Liver (tissue), 9 donors: ENCODE results near the gene ABHD14A. TPM values are rescaled to one million over a fixed set of nuclear protein-coding genes. Genes with fewer than 3 reads are reported as not detected.
A peak's percentile ranks its signal among the peaks of the same experiment; 100 is the strongest.

Experiments
- DNase-seq: peaks from one replicate; pipeline ENCODE4 v3.0.0-alpha.2; 2017; ENCODE audit warnings: low spot score
- H3K27ac ChIP-seq, 2 donors: one replicate each; pipeline ENCODE4 v1.7.0; 2013; ENCODE audit warnings: inconsistent platforms in 2 of 2, low read length in 2 of 2, control low read depth in 1 of 2, low read depth in 1 of 2, mild to moderate bottlenecking in 1 of 2
- H3K27me3 ChIP-seq, 4 donors: one replicate each; pipeline versions ENCODE4 v1.6.1 to v1.7.0; 2013; ENCODE audit warnings: low read length in 3 of 4, inconsistent platforms in 1 of 4, mild to moderate bottlenecking in 1 of 4, moderate library complexity in 1 of 4; ENCODE audit not compliant: control insufficient read depth in 4 of 4, insufficient read depth in 4 of 4
- H3K36me3 ChIP-seq, 4 donors: one replicate each; pipeline versions ENCODE4 v1.6.1 to v1.7.0; 2013; ENCODE audit warnings: low read length in 3 of 4, mild to moderate bottlenecking in 3 of 4, low read depth in 1 of 4, moderate library complexity in 1 of 4; ENCODE audit not compliant: control insufficient read depth in 4 of 4, insufficient read depth in 3 of 4
- H3K4me1 ChIP-seq, 4 donors: one replicate each; pipeline versions ENCODE4 v1.6.1 to v1.7.0; 2013; ENCODE audit warnings: low read length in 3 of 4, mild to moderate bottlenecking in 3 of 4, moderate library complexity in 1 of 4; ENCODE audit not compliant: control insufficient read depth in 4 of 4, insufficient read depth in 4 of 4
- H3K4me3 ChIP-seq, 3 donors: one replicate each; pipeline versions ENCODE4 v1.6.1 to v1.7.0; 2013; ENCODE audit warnings: low read length in 3 of 3, control low read depth in 1 of 3, low read depth in 1 of 3, mild to moderate bottlenecking in 1 of 3
- H3K9ac ChIP-seq, 2 donors: one replicate each; pipeline ENCODE4 v1.7.0; 2013; ENCODE audit warnings: low read length in 2 of 2, mild to moderate bottlenecking in 2 of 2, moderate library complexity in 2 of 2, control low read depth in 1 of 2, low read depth in 1 of 2
- H3K9me3 ChIP-seq, 4 donors: one replicate each; pipeline versions ENCODE4 v1.6.1 to v1.7.0; 2013; ENCODE audit warnings: low read length in 3 of 4; ENCODE audit not compliant: control insufficient read depth in 4 of 4
- EGR1 ChIP-seq, 2 donors: IDR thresholded peaks; 2 replicates each; pipeline ENCODE4 v1.6.1; 2016 to 2018; ENCODE audit warnings: antibody characterized with exemption in 2 of 2, low read depth in 2 of 2
- FOXA1 ChIP-seq: IDR thresholded peaks from 2 replicates; pipeline ENCODE4 v1.6.1; 2016; ENCODE audit warnings: antibody characterized with exemption
- FOXA2 ChIP-seq: IDR thresholded peaks from 2 replicates; pipeline ENCODE4 v1.6.1; 2016; ENCODE audit warnings: antibody characterized with exemption
- GABPA ChIP-seq, 2 donors: IDR thresholded peaks in 1 of 2; conservative IDR thresholded peaks in 1 of 2; 2 replicates each; pipeline ENCODE4 v1.6.1; 2016; ENCODE audit warnings: antibody characterized with exemption in 2 of 2, mild to moderate bottlenecking in 1 of 2, moderate library complexity in 1 of 2
- HNF4A ChIP-seq, 2 donors: conservative IDR thresholded peaks; 2 replicates each; pipeline ENCODE4 v1.6.1; 2016; ENCODE audit warnings: antibody characterized with exemption in 2 of 2, mild to moderate bottlenecking in 2 of 2
- HNF4G ChIP-seq: IDR thresholded peaks from 2 replicates; pipeline ENCODE4 v1.6.1; 2016; ENCODE audit warnings: antibody characterized with exemption
- JUND ChIP-seq, 2 donors: IDR thresholded peaks; 2 replicates each; pipeline ENCODE4 v1.6.1; 2016; ENCODE audit warnings: antibody characterized with exemption in 2 of 2
- NR2F2 ChIP-seq: IDR thresholded peaks from 2 replicates; pipeline ENCODE4 v1.6.1; 2016; ENCODE audit warnings: antibody characterized with exemption
- RAD21 ChIP-seq, 2 donors: IDR thresholded peaks; 2 replicates each; pipeline ENCODE4 v1.6.1; 2016; ENCODE audit warnings: antibody characterized with exemption in 2 of 2, mild to moderate bottlenecking in 2 of 2
- REST ChIP-seq: IDR thresholded peaks from 2 replicates; pipeline ENCODE4 v1.6.1; 2016; ENCODE audit warnings: antibody characterized with exemption, mild to moderate bottlenecking
- RXRA ChIP-seq, 2 donors: IDR thresholded peaks; 2 replicates each; pipeline ENCODE4 v1.6.1; 2017 to 2018; ENCODE audit warnings: antibody characterized with exemption in 2 of 2, mild to moderate bottlenecking in 1 of 2
- SP1 ChIP-seq: IDR thresholded peaks from 2 replicates; pipeline ENCODE4 v1.6.1; 2018; ENCODE audit warnings: antibody characterized with exemption, mild to moderate bottlenecking
- TAF1 ChIP-seq: conservative IDR thresholded peaks from 2 replicates; pipeline ENCODE4 v1.6.1; 2016; ENCODE audit warnings: antibody characterized with exemption, mild to moderate bottlenecking
- YY1 ChIP-seq: IDR thresholded peaks from 2 replicates; pipeline ENCODE4 v1.6.1; 2016; ENCODE audit warnings: antibody characterized with exemption, mild to moderate bottlenecking
- WGBS: extraction: QIAGEN DNeasy Blood & Tissue Kit; methylation state at CpG from one replicate; pipeline ENCODE4 v1.1.7; 2013; 5-methylcytosine and 5-hydroxymethylcytosine counted together
- polyA plus RNA-seq, 2 donors: library from polyadenylated mRNA; stranded (reverse) in 1 of 2; unstranded in 1 of 2; fragments of 200-250 nt in 1 of 2; fragments of >200 nt in 1 of 2; fragmentation: Nextera tagmentation in 1 of 2; extraction: Ambion mirVana in 1 of 2; gene quantifications; one replicate each; pipeline versions ENCODE4 v1.2.1 to v1.2.3, GENCODE V29; 2013 to 2015
- total RNA-seq, 2 donors: library from RNA; depleted of rRNA; stranded (reverse); fragments of >200 nt; gene quantifications; one replicate each; pipeline ENCODE4 v1.2.3, GENCODE V29; 2014
- TF ChIP-seq, protein P1 (sequence below): IDR thresholded peaks from 2 replicates; pipeline ENCODE4 v1.6.1; 2016; ENCODE audit warnings: antibody characterized with exemption
- TF ChIP-seq, protein P2 (sequence below): IDR thresholded peaks from 2 replicates; pipeline ENCODE4 v1.6.1; 2016; ENCODE audit warnings: antibody characterized with exemption
- TF ChIP-seq, protein P3 (sequence below): fragments of 150-350 bp; IDR thresholded peaks from 2 replicates; pipeline ENCODE4 v1.5.1; 2017; ENCODE audit warnings: improper control_type of control experiment, low read depth, low read length; ENCODE audit not compliant: missing input control
- TF ChIP-seq, protein P4 (sequence below): IDR thresholded peaks from 2 replicates; pipeline ENCODE4 v1.6.1; 2016; ENCODE audit warnings: antibody characterized with exemption
- donor health status: healthy.
- donor health status: healthy.
- donor health status: healthy.
- donor health status: healthy.
- donor health status: healthy.

Gene ABHD14A
- total and polyA plus RNA-seq, 4 donors, result 8.2 to 19.9 (median 13.4) TPM

DNA sequence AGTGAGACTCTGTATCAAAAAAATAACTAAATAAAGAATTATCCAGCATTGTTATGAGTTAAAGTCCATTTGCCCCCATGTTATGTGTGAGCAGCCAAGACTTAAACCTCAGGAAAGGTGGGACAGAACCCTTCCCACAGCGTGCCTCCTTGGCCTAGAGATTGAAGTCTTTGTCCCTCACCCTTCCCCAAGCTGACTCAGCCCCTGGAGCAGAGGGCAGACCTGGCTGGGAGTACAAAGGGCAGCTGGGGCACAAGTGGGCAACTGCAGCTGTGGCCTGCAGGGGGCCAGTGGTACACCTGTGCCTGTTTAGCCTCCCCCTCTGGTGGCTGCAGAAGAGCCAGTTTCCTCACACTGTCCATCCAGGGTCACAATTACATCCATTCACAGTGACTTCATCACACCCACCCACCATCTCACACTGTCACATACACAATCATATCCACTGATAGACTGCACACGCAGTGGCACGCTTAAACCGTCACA is 7.5 kb downstream of the ABHD14A start (continued):
- TF ChIP-seq, protein P1, sequence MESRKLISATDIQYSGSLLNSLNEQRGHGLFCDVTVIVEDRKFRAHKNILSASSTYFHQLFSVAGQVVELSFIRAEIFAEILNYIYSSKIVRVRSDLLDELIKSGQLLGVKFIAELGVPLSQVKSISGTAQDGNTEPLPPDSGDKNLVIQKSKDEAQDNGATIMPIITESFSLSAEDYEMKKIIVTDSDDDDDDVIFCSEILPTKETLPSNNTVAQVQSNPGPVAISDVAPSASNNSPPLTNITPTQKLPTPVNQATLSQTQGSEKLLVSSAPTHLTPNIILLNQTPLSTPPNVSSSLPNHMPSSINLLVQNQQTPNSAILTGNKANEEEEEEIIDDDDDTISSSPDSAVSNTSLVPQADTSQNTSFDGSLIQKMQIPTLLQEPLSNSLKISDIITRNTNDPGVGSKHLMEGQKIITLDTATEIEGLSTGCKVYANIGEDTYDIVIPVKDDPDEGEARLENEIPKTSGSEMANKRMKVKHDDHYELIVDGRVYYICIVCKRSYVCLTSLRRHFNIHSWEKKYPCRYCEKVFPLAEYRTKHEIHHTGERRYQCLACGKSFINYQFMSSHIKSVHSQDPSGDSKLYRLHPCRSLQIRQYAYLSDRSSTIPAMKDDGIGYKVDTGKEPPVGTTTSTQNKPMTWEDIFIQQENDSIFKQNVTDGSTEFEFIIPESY, result peak; percentile 33
- TF ChIP-seq, protein P2, sequence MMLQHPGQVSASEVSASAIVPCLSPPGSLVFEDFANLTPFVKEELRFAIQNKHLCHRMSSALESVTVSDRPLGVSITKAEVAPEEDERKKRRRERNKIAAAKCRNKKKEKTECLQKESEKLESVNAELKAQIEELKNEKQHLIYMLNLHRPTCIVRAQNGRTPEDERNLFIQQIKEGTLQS, result peak; percentile 21
- TF ChIP-seq FOXA2 (peak; percentile 27), FOXA1 (no peak)

DNA sequence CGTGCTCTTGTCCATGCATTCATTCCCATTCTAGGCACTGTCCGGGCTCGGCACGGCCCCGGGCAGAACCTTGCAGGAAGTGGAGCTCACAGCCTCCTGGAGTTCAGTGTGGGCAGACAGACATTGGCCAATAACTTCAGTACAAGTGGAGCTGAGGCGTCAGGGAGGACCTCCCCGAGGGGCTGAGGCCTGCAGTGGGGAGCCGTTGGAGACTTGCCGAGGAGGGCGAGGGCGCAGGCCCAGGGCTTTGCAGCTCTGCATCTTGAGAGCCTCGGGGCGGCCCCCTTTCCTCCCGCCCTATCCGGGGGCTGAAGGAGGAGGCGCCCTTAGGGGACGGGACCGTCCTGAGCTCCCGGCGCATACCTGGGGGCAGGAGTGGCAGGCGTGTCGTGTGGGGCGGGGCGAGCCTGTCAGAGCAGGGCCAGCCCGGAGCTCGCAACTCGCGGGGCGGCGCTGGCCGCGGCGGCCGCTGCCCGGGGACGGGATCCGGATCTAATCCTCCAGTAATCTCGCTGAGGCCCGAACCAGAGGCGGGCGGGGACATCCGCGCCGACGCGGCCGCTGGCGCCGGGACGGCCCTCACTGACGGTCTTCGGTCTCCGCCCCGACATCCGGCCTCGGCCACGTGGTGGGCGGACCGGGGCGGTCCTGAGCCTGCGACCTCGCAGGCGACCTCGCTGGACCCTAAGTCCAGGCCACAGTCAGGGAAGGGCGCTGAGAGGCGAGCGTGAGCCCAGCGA is 8.1 kb downstream of the ABHD14A start, which contains the start of gene ACY1:
TSS of gene ACY1 (plus strand) at position 698 of the 740 bp plus-strand sequence. CDS start 530 bp downstream, outside the sequence.
- Histone ChIP-seq H3K4me1 (peaks cover 6 to 46% (median 25%) of the 10 kb centered on the region in 4 donors), H3K27me3 (no peaks in the 10 kb centered on the region)

More for the DNA sequence above, 8.1 kb downstream of the ABHD14A start, which contains the start of gene ACY1:
- Histone ChIP-seq H3K36me3 (peaks cover 0 to 3% (median 2%) of the 10 kb centered on the region in 4 donors), H3K9ac (peak within 1 kb of the TSS; percentile 92 to 94), H3K4me3 (peak within 1 kb of the TSS; percentile 62 to 89 (median 85)), H3K27ac (peak within 1 kb of the TSS; percentile 96 to 100), H3K9me3 (no peaks in the 10 kb centered on the region)
- peak; percentile 86 for DNase-seq
- TF ChIP-seq GABPA (IDR thresholded peaks at IDR 0.05 in 1 of 2, conservative IDR thresholded peaks at IDR 0.05 in 1 of 2), result peak in 1 of 2 donors; percentile 80
- TF ChIP-seq RAD21 (IDR thresholded peaks at IDR 0.05), result peak in 1 of 2 donors; percentile 10
- TF ChIP-seq, protein P2, result no peak
- TF ChIP-seq, protein P3, sequence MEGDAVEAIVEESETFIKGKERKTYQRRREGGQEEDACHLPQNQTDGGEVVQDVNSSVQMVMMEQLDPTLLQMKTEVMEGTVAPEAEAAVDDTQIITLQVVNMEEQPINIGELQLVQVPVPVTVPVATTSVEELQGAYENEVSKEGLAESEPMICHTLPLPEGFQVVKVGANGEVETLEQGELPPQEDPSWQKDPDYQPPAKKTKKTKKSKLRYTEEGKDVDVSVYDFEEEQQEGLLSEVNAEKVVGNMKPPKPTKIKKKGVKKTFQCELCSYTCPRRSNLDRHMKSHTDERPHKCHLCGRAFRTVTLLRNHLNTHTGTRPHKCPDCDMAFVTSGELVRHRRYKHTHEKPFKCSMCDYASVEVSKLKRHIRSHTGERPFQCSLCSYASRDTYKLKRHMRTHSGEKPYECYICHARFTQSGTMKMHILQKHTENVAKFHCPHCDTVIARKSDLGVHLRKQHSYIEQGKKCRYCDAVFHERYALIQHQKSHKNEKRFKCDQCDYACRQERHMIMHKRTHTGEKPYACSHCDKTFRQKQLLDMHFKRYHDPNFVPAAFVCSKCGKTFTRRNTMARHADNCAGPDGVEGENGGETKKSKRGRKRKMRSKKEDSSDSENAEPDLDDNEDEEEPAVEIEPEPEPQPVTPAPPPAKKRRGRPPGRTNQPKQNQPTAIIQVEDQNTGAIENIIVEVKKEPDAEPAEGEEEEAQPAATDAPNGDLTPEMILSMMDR, result no peak
- TF ChIP-seq JUND (IDR thresholded peaks at IDR 0.05), result no peak
- TF ChIP-seq FOXA2, result no peak
- TF ChIP-seq FOXA1, result no peak
- TF ChIP-seq, protein P1, result no peak
- TF ChIP-seq, protein P4, sequence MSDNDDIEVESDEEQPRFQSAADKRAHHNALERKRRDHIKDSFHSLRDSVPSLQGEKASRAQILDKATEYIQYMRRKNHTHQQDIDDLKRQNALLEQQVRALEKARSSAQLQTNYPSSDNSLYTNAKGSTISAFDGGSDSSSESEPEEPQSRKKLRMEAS, result no peak
- TF ChIP-seq TAF1, result peak; percentile 61
- peak; percentile 84 for TF ChIP-seq NR2F2
- no peak for TF ChIP-seq EGR1 (IDR thresholded peaks at IDR 0.05; ENCODE audit: low read depth in 2 of 2)
- peak; percentile 82 for TF ChIP-seq SP1
- TF ChIP-seq REST, result peak; percentile 76
- TF ChIP-seq HNF4A (conservative IDR thresholded peaks at IDR 0.05), result peak; percentile 92 to 96
- peak; percentile 84 for TF ChIP-seq HNF4G
- TF ChIP-seq RXRA (IDR thresholded peaks at IDR 0.05), result peak; percentile 66 to 77
- no peak for TF ChIP-seq YY1
- under 1% methylated on average over 68 of the region's 68 CpGs for WGBS
